NCI-H1930 (cell line): ENCODE results near the gene SLC17A6.

Experiments
- DNase-seq, 2 experiments: peaks; one replicate each; lab custom pipeline; 2025; lab: John Stamatoyannopoulos, UW

Gene SLC17A6

GRCh38 chr11:22389526-22390282, 51.5 kb downstream of the SLC17A6 start:
- no peak for DNase-seq

GRCh38 chr11:22390283-22390655, 52.1 kb downstream of the SLC17A6 start:
- no peak for DNase-seq

- no peak for DNase-seq
Observed at GRCh38 chr11:22392561-22392960, 54.4 kb downstream of the SLC17A6 start.

GRCh38 chr11:22405377-22405776, 67.2 kb downstream of the SLC17A6 start:
- DNase-seq = no peak

DNA sequence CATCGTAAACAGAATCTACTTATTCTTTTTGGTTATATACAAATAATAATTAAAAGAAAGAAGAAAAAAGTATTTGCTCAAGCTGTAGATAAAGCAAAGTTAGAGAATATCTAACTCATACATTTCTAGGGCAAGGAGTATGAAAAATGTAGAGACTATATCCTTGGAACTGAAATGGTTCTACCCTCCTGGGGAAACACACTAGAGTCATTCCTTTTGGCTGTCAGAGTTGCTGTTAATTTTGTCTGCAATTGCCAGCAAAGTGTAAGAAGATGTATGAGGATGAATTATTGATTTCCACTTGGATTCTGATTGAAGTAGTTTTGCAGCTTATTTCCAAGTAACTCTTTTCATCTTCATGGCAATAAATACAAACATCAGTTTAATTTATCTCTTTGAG, 69.1 kb downstream of the SLC17A6 start:
- DNase-seq = no peak

DNA sequence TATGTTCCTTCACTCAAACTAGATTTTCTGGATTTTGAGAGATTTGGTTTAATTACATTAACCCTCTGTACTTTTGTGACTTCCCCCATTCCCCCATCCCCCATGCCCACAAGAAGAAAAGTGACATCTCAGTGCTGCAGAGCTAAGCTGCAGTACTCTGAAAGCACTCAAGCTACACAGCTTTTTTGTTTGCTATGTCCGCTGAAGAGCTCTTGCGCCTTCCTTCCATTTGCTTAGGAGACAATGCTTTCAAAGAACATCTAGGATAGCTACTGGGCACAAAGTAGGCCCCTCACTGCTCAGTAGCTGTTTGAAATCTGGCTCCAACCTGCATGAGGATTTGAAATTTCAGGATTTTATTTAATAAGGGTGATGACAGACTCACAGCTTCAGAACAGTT, 69.7 kb downstream of the SLC17A6 start:
- no peak for DNase-seq

DNA sequence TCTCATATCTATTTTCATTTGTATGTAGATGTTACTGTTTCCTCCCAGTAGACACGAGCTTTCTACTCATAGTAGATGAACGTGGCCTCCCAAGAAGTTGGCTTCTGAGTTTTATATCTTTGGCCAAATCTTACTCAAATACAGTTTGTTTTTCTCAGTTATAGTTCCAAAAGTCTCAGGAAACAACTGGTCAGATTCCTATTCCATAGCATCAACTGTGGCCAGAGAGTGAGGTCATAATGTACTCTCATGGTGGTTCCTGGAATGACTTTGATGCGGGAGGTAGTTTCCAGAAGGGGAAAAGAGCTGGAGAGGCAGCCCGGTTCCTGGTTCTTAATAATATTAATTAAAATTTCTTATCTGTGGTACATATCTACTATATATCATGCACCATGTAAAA, 77.3 kb downstream of the SLC17A6 start:
- DNase-seq = no peak

DNA sequence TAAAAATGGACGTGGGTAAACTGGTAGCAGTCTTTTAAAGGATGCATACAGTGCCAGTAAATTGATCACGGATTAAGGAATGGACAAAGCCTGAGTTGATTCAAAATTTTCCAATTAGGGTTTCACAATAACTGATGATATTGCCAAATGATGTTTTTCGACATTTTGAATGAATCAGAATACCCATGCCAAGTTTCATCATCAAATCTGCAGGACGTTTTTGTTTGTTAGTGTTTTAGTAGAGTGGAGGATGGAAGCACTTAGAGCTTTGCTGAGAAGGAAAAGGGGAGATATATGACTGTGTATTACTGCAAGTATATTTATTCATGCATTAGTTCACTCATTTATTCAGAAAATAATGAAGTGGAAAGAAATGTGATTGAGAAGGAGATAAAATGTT, 78.3 kb downstream of the SLC17A6 start:
- DNase-seq = no peak

- no peak for DNase-seq
Observed at GRCh38 chr11:22426915-22427314, 88.7 kb downstream of the SLC17A6 start.
